T-helper 1 cell treated with Interleukin-12 subunit alpha and Interleukin-12 subunit beta and Interleukin-4 antibody, amounts not matched to agents 30 ng/mL and 1 ng/mL, for 36 hours (primary cell): ENCODE data around the gene E2F2. TPM values are rescaled to one million over a fixed set of nuclear protein-coding genes. Genes with fewer than 3 reads are reported as not detected.

Experiments
- intact Hi-C: fragments of 100-400 bp; cut with micrococcal nuclease; formaldehyde crosslinking; loops from one replicate; pipeline ENCODE4 v1.15.1; 2024
- total RNA-seq: library from RNA; stranded (reverse); gene quantifications from 2 replicates; pipeline ENCODE4 v1.2.3, GENCODE V29; 2022

E2F2 gene, protein sequence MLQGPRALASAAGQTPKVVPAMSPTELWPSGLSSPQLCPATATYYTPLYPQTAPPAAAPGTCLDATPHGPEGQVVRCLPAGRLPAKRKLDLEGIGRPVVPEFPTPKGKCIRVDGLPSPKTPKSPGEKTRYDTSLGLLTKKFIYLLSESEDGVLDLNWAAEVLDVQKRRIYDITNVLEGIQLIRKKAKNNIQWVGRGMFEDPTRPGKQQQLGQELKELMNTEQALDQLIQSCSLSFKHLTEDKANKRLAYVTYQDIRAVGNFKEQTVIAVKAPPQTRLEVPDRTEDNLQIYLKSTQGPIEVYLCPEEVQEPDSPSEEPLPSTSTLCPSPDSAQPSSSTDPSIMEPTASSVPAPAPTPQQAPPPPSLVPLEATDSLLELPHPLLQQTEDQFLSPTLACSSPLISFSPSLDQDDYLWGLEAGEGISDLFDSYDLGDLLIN
- total RNA-seq: 72.5 and 78.8 TPM in 2 replicates

DNA sequence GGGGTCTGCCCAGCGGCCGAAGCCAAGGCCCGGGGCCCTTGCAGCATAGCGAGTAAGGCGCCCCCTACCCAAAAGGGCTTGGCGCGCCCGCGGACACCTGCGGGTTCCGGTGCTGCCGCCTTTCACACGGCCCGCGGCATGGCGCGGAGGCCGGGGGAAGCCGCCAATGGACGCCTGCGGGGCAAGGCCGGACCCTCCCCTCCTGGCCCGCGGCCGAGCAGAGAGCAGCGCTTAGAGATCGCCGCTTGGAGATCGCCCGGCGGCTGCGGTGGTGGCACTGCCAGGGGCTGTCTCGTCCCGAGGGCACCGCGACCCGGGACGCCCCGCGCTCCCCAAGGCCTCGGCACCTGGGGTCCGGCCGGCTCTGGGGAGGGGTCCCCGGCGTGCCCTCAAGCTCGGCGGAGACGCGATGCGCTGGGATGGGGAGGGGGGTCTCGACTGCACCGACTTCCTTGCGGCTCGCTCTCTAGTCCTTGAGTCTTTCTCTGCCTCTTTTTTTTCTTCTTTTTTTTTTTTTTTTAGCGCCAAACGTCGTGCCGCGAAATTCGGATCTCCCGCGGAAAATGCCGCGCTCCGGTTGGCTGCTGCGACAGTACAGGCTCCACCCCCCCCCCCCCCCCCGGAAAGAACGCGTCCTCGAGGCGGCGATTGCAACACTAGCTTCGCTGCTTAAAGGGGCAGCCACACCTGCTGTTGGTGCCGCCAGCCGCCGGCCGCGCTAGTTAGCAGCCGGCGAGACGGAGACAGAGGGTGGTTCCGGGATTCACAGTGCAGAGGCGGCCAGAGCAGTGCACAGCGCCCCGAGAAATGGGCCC, at the start of gene E2F2:
E2F2 (minus strand) TSS at position 487 of the 815 bp plus-strand sequence; CDS start at position 47, 440 bp downstream.
- intact Hi-C loops: loop anchor here (1.0 to 5.0 kb wide), 5 partner anchors 8 to 211 kb away; partner anchors contain the start of genes ELOA and ID3

DNA sequence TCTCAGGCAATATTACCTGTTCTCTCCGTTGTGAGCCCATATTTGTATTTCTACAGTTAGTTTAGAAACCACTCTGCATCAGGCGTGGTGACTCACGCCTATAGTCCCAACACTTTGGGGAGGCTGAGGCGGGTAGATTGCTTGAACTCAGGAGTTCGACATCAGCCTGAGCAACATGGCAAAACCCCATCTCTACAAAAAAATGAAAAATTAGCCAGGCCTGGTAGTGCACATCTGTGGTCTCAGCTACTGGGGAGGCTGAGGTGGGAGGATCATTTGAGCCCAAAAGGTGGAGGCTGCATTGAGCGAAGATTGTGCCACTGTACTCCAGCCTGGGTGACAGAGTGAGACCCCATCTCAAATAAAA, 47.9 kb upstream of the E2F2 start:
- intact Hi-C loops: loop anchor here (2.0 kb wide), 1 partner anchor 34 kb away; no protein-coding TSS in a partner anchor

DNA sequence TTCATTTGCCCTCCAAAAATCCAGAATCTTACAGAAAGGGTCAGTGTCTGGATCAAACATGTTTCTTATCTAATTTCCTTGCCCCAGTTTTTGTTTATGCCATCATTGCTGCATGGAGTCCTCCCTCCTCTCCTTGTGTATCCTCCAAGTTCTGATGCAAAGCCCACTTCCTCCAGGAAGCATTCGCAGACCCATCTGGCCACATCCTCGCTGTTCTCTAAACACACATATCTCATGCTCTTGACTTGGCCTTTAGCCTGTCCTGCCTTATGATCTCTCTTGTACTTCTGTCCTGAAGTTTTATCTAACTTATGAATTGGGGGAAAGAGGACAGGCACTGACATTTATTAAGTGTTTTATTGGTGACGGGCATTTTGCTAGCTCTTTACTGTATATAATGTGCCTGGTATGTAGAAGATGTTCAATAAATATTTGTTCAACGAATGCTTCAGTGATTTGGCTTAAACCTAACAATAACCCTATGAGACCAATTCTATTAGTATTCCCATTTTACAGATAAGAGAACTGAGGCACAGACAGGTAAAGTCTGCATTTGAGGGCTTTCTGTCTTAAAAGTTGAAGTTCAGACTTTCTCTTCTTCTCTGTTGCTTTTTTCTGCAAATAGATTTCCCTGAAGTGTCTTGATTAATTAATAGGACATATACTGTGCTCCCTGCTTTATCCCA, 47.4 kb upstream of the E2F2 start:
- intact Hi-C loops: loop anchor here (2.0 kb wide), 1 partner anchor 34 kb away; no protein-coding TSS in a partner anchor

DNA sequence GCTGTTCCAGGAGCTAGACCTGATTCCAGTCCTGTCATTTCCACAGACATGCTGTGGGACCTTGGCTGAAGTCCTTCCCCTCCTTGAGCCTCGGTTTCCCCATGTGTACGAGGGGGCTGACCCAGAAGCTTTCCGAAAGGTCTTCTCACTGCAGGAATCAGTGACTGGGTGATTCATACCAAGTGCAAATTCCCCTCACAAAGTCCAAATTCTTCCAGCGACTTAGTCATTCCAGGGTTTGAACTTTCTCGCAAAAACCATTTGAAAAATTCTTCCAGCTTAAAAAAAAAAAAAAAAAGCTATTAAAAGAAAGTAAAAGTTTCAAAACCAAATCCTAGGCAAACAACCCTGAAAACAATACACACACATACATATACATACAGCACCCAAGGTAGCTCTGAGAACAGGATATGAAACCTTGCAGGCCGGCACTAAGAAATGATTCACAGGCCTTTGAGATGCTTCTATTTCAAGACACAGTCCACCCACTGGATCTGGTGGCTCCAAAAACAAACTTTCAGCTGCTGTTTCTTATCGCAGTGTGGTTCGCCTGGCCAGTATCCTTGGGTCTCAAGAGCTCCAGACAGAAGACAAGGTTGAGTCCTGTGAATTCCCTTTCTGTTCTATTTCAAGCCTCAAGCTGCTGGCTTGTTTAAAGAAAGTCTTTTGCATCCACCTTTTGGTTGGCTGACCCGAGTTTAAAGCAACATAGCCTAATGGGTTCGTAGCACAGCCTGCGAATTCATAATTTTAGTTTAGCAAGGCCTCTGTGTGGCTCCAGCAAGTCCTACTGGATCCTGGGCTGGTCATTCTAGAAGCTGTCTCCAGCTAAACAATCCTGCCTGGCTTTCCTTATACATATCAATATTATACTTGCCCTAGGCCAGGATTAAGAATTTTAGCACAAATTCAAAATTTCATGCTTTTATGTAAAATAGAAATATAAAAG, 46.3 kb upstream of the E2F2 start:
- intact Hi-C loops: loop anchor here (1.0 to 2.0 kb wide), 5 partner anchors 9 to 35 kb away; partner anchors contain the start of gene ID3

DNA sequence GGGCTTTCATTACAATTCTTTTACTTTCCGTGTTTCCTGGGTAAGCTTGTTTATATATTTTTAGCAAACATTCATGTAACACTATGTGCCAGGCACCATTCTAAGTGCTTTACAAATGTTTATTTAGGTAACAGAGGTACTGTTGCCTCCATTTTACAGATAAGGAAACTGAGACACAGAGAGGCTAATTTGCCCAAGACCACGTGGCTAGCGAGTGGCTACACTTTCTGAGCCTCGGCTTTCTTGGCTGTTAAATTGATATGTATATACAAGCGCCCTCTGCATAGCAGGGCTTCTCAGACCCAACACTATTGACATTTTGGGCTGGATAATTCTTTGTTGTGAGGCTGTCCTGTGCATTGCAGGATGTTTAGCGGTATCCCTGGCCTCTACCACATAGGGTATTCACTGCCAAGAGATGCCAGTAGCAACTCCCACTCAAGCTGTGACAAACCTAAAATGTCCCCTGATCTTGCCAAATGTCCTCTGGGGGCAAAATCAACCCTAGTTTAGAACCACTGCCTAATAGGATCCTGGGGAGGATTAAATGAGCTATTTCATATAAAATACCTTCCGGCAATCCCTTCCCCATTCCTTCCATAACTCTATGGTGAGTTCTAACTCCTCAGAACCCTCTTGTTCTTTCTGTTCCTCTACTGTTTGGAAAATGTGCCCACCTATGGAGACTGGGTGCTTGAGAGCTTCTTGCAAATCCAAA, 45.5 kb upstream of the E2F2 start:
- intact Hi-C loops: loop anchor here (1.0 to 2.0 kb wide), 4 partner anchors 10 to 21 kb away; partner anchors contain the start of gene ID3

DNA sequence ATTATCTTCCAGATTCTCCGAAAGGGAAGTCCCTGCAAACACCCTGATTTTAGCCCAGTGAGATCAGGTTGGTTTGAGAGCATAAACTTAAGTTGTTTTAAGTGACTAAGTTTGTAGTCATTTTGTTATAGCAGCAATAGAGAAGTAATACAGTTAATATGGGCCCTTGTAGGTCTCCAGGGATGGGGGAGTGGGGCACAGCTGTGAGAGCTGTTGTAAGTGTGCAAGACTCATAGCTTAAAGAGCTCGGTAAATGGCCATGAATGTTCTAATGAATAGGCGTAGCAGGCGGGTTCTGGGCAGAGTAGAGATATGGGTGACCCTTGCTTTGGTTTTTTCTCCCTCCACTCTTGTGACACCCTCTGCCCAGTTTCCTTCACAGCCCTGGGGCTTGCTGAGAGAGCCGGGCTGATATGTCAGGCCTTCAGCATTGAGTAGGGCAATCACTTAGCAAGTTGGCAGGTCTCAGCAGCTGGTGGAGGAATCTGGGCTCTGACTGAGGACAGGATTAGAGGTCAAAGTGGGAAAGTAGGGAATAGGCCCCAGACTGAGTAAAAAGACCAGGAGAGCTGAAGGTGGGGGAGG, 44.3 kb upstream of the E2F2 start:
- intact Hi-C loops: no loop called here

DNA sequence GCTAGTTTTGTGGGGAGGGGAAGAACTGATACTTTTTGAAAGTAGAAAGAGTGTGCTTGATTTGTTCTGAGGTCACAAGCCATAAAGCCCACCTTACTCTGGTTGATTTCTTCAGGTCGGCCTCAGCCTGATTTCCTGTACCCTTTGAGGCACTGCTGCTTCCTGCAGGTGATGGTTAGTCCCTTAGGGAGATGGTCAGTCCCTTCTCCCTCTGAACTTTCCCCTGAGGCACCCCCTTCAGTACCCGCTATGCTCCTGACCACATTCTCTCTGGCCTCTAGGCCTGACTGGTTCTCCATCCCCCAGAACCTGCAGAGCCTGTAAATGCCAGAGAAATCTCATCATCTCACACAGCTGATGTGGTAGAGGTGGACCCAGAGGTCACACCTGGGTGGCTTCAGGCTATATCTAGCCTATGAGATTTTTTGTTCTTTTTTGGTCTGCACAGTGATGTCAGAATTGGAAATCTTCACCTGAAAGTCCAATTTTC, 43.3 kb upstream of the E2F2 start:
- intact Hi-C loops: no loop called here

DNA sequence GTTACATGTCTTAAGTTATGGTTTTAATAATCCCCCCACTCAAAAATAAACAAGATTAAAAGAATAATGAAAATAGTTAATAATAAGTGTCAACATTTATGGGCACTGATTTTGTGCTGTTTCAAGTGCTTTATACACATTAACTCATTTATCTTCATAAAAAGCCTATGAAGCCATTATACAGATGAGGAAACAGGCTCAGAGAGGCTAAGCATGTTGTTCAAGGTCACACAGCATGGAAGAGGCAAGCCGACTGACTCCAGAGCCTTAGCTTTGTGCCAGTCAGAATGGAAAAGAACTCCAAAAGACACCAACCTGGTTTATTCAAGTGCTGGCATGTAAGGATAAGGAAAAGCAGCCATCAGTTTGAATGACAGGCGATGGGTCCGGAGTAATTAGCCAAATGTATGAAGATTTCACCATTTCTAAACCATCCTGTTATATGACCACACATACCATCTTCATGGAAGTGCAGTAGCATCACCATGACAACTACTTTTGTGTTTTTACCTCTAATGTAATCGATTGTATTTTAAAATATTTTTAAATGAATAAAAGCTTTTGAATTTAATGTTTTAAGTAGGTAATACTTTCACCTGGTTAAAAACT, 42.6 kb upstream of the E2F2 start:
- intact Hi-C loops: no loop called here

DNA sequence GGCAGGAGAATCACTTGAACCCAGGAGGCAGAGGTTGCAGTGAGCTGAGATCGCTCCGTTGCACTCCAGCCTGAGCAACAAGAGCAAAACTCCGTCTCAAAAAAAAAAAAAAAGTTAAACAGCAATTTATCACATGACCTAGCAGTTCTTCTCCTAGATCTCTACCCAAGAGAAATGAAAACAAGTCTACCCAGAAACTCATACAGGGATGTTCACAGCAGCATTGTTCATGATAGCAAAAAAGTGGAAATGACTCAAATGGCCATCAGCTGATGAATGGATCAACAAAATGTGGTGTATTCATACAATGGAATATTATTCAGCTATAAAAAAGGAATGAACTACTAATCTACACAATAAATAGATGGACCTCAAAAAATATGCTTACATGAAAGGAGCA, 40.4 kb upstream of the E2F2 start:
- intact Hi-C loops: no loop called here

DNA sequence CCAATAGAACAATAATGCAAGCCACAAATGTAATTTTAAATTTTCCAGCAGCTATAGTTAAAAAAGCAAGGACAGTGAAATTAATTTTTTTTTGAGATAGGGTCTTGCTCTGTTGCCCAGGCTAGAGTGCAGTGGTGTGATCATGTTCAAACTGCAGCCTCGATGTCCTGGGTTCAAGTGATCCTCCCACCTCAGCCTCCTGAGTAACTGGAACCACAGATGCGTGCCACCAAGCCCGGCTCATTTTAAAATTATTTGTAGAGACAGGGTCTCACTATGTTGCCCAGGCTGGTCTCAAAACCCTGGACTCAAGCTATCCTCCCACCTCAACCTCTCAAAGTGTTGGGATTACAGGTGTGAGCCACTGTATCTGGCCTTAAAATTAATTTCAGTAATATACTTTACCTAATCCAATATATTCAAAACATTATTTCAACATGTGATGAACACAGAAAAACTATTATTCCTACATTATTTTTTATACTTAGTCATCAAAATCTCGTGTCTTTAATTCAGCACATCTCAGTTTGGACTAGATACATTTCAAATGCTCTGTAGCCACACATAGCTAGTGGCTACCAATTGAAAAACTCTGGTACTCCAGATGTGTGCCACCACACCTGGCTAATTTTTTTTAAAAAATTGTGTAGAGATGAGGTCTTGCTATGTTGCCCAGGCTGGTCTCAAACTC, 39.1 kb upstream of the E2F2 start:
- intact Hi-C loops: no loop called here

DNA sequence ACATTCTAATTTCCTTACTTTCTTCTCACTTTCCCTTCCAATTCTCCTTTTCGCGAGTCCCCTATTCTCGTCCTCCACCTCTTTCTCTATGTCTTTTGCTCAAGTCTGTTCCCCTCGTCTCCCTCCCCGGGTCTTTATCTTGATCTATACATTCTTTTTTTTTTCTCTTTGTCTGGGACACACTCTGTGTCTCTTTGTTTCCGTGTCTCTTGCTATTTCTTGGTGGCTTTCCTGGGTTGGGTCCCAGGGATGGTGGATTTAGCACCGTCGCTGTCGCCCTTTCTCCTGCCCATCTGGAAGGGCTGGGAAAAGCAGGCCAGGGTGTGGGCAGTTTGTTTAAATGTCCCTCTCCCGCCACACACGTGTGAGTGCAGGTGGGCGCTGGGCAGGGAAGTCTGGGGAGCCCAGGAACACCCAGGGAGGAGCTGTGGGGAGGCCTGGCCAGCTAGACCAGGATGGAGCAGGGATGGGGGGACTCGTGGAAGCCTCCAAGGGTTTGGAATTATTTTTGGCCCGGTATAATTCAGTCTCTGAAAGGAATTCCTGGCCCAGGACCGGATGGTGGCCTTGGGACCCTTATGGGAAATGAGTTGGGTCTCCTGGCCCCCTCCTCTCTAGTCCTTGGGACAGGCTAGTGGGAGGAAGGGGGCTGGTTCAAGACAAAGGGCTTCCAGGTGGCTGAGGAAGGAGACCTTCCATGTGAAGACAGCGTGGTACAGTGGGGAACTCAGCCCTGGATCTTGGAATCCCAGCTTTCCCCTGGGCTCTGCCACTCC, 37.8 kb upstream of the E2F2 start:
- intact Hi-C loops: no loop called here

DNA sequence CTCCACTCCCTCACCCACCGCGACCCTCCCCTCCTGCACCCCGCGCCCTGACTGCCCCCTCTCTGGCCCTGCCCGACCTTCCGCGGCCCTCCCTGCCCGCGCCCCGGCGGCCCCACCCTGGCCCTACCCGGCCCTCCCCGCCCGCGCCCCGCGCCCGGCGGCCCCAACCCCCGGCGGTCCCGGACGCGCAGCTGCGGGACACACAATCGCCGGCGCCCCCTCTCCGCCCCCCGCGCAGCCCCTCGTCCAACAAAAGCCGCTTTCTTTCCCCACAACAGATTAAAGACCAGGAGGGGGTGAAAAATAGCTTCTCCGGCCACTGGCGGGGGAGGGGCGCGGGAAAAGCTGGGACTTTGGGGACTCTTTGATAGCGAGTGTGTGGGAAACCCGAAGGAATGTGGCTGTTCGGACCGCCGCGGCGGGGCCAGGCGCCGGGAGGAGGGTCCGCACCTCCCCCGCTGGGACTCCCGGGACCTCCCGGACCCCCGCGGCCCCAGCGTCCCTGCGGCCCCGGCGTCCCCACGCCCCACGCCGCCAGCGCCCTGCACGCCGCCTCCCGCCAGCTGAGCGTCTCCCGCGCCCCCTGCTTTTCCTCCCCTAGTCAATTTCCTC, 37.1 kb upstream of the E2F2 start:
- intact Hi-C loops: no loop called here

DNA sequence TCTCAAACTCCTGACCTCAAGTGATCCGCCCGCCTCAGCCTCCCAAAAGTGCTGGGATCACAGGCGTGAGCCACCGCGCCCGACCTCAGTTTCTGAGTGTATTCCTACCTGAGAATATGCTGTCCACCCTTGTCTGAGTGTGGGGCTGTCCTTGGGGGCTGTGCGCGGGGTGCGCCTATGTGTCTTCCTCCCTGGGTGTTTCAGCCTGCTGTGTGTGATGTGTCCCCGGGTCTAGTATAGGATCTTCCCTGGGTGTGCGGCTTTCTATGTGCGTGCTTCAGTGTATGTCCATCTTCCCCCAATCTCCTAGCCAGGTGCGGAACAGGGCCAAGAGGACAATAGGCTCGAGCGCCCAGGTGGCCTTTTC, 36.6 kb upstream of the E2F2 start:
- intact Hi-C loops: no loop called here

DNA sequence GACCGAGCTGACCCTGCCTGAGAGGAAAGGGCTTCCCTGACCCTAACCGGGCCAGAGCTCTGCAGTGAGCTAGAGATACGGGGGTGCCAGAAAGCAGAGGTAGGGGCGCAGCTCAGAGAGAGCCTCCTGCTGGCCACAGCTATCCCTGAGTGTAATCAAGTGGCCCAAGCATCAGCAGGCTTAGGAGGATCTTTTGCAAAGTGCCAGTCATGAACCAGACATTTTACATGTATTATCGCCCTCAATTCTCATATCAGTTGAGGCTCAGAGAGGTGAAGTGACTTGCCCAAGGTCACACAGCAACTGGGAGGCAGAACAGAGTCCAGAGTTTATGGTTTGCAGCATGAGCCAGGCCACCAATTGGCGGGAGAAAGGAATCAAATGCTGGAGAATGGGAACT, 35.3 kb upstream of the E2F2 start:
- intact Hi-C loops: no loop called here

DNA sequence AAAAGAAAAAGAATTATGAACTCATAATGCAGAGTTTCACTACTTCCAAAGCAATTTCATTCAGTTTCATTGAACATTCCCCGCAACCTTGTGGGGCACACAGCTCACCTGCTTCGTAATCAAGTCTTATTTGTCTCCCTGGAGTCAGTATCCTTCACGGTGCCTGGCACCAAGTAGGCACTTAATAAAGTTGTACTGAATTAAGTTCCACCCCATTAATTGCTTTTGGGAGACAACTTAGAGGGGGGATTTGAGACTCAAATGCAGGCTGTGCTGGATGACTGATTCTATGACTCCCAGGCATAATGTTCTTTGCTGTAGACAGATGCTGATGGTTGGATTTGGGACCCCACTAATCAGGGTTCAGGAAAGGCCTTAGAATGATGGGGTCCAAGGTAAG, 34.7 kb upstream of the E2F2 start:
- intact Hi-C loops: no loop called here

DNA sequence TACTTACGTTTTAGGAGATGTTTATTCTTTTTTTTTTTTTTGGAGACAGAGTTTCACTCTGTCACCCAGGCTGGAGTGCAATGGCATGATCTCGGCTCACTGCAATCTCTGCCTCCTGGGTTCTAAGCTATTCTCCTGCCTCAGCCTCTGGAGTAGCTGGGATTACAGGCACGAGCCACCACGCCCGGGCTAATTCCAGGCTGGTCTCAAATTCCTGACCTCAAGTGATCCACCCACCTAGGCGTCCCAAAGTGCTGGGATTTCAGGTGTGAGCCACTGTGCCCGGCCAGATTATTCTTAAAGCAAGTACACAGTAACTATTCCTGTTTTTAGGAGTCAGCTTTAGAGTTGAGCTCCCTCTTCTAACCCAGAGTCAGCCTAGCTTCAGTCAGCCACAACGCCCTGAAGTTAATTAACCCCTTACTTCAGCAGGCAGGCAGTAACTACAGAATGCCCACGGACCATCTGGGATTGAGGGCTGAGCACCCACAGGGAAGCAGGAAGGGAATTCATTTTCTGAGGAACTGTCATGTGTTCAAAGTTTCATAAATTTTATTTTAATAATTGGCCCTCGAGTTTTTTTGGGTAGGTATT, 33.6 kb upstream of the E2F2 start:
- intact Hi-C loops: no loop called here
